Liver (tissue), 9 donors: ENCODE data around the gene MAGEF1. TPM values are rescaled to one million over a fixed set of nuclear protein-coding genes. Genes with fewer than 3 reads are reported as not detected.

Experiments used
- DNase-seq: peaks from one replicate; pipeline ENCODE4 v3.0.0-alpha.2; 2017; ENCODE audit warnings: low spot score
- H3K27ac ChIP-seq, 2 donors: one replicate each; pipeline ENCODE4 v1.7.0; 2013; ENCODE audit warnings: inconsistent platforms in 2 of 2, low read length in 2 of 2, control low read depth in 1 of 2, low read depth in 1 of 2, mild to moderate bottlenecking in 1 of 2
- H3K27me3 ChIP-seq, 4 donors: one replicate each; pipeline versions ENCODE4 v1.6.1 to v1.7.0; 2013; ENCODE audit warnings: low read length in 3 of 4, inconsistent platforms in 1 of 4, mild to moderate bottlenecking in 1 of 4, moderate library complexity in 1 of 4; ENCODE audit not compliant: control insufficient read depth in 4 of 4, insufficient read depth in 4 of 4
- H3K36me3 ChIP-seq, 4 donors: one replicate each; pipeline versions ENCODE4 v1.6.1 to v1.7.0; 2013; ENCODE audit warnings: low read length in 3 of 4, mild to moderate bottlenecking in 3 of 4, low read depth in 1 of 4, moderate library complexity in 1 of 4; ENCODE audit not compliant: control insufficient read depth in 4 of 4, insufficient read depth in 3 of 4
- H3K4me1 ChIP-seq, 4 donors: one replicate each; pipeline versions ENCODE4 v1.6.1 to v1.7.0; 2013; ENCODE audit warnings: low read length in 3 of 4, mild to moderate bottlenecking in 3 of 4, moderate library complexity in 1 of 4; ENCODE audit not compliant: control insufficient read depth in 4 of 4, insufficient read depth in 4 of 4
- H3K4me3 ChIP-seq, 3 donors: one replicate each; pipeline versions ENCODE4 v1.6.1 to v1.7.0; 2013; ENCODE audit warnings: low read length in 3 of 3, control low read depth in 1 of 3, low read depth in 1 of 3, mild to moderate bottlenecking in 1 of 3
- H3K9ac ChIP-seq, 2 donors: one replicate each; pipeline ENCODE4 v1.7.0; 2013; ENCODE audit warnings: low read length in 2 of 2, mild to moderate bottlenecking in 2 of 2, moderate library complexity in 2 of 2, control low read depth in 1 of 2, low read depth in 1 of 2
- H3K9me3 ChIP-seq, 4 donors: one replicate each; pipeline versions ENCODE4 v1.6.1 to v1.7.0; 2013; ENCODE audit warnings: low read length in 3 of 4; ENCODE audit not compliant: control insufficient read depth in 4 of 4
- EGR1 ChIP-seq, 2 donors: IDR thresholded peaks; 2 replicates each; pipeline ENCODE4 v1.6.1; 2016 to 2018; ENCODE audit warnings: antibody characterized with exemption in 2 of 2, low read depth in 2 of 2
- FOXA1 ChIP-seq: IDR thresholded peaks from 2 replicates; pipeline ENCODE4 v1.6.1; 2016; ENCODE audit warnings: antibody characterized with exemption
- FOXA2 ChIP-seq: IDR thresholded peaks from 2 replicates; pipeline ENCODE4 v1.6.1; 2016; ENCODE audit warnings: antibody characterized with exemption
- HNF4A ChIP-seq, 2 donors: conservative IDR thresholded peaks; 2 replicates each; pipeline ENCODE4 v1.6.1; 2016; ENCODE audit warnings: antibody characterized with exemption in 2 of 2, mild to moderate bottlenecking in 2 of 2
- HNF4G ChIP-seq: IDR thresholded peaks from 2 replicates; pipeline ENCODE4 v1.6.1; 2016; ENCODE audit warnings: antibody characterized with exemption
- JUND ChIP-seq, 2 donors: IDR thresholded peaks; 2 replicates each; pipeline ENCODE4 v1.6.1; 2016; ENCODE audit warnings: antibody characterized with exemption in 2 of 2
- NR2F2 ChIP-seq: IDR thresholded peaks from 2 replicates; pipeline ENCODE4 v1.6.1; 2016; ENCODE audit warnings: antibody characterized with exemption
- RAD21 ChIP-seq, 2 donors: IDR thresholded peaks; 2 replicates each; pipeline ENCODE4 v1.6.1; 2016; ENCODE audit warnings: antibody characterized with exemption in 2 of 2, mild to moderate bottlenecking in 2 of 2
- RXRA ChIP-seq, 2 donors: IDR thresholded peaks; 2 replicates each; pipeline ENCODE4 v1.6.1; 2017 to 2018; ENCODE audit warnings: antibody characterized with exemption in 2 of 2, mild to moderate bottlenecking in 1 of 2
- TAF1 ChIP-seq: conservative IDR thresholded peaks from 2 replicates; pipeline ENCODE4 v1.6.1; 2016; ENCODE audit warnings: antibody characterized with exemption, mild to moderate bottlenecking
- WGBS: extraction: QIAGEN DNeasy Blood & Tissue Kit; methylation state at CpG from one replicate; pipeline ENCODE4 v1.1.7; 2013; 5-methylcytosine and 5-hydroxymethylcytosine counted together
- polyA plus RNA-seq, 2 donors: library from polyadenylated mRNA; stranded (reverse) in 1 of 2; unstranded in 1 of 2; fragments of 200-250 nt in 1 of 2; fragments of >200 nt in 1 of 2; fragmentation: Nextera tagmentation in 1 of 2; extraction: Ambion mirVana in 1 of 2; gene quantifications; one replicate each; pipeline versions ENCODE4 v1.2.1 to v1.2.3, GENCODE V29; 2013 to 2015
- total RNA-seq, 2 donors: library from RNA; depleted of rRNA; stranded (reverse); fragments of >200 nt; gene quantifications; one replicate each; pipeline ENCODE4 v1.2.3, GENCODE V29; 2014
- TF ChIP-seq, protein P1 (sequence below): IDR thresholded peaks from 2 replicates; pipeline ENCODE4 v1.6.1; 2016; ENCODE audit warnings: antibody characterized with exemption
- TF ChIP-seq, protein P2 (sequence below): fragments of 150-350 bp; IDR thresholded peaks from 2 replicates; pipeline ENCODE4 v1.5.1; 2017; ENCODE audit warnings: improper control_type of control experiment, low read depth, low read length; ENCODE audit not compliant: missing input control
- TF ChIP-seq, protein P3 (sequence below): IDR thresholded peaks from 2 replicates; pipeline ENCODE4 v1.6.1; 2016; ENCODE audit warnings: antibody characterized with exemption
- TF ChIP-seq, protein P4 (sequence below): IDR thresholded peaks from 2 replicates; pipeline ENCODE4 v1.6.1; 2016; ENCODE audit warnings: antibody characterized with exemption, mild to moderate bottlenecking
- TF ChIP-seq, protein P5 (sequence below): IDR thresholded peaks from 2 replicates; pipeline ENCODE4 v1.6.1; 2016; ENCODE audit warnings: antibody characterized with exemption
- donor health status: healthy.
- donor health status: healthy.
- donor health status: healthy.
- donor health status: healthy.
- donor health status: healthy.

Gene MAGEF1
- total and polyA plus RNA-seq, 4 donors = 12.9 to 15.5 (median 14.3) TPM

DNA sequence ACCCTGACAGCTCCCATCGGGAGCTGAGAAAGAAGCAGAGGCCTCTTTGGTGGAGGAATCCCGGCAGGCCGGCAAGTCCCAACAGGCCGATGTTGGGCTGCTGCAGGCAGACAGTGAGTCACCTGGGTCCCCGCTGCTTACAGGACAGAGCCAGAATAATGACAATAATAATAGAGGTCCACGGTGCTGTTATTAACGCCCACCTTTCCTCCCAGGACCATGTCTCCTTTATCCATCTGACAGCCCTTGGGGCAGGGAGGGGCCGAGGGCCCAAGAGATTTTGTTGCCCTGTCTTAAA is 29.3 kb upstream of the MAGEF1 start:
- H3K9ac ChIP-seq = no peak overlapping the region
- H3K9me3 ChIP-seq = no peaks in the 10 kb centered on the region
- H3K27ac ChIP-seq = no peak overlapping the region
- H3K27me3 ChIP-seq = peaks cover 0 to 2% (median 0%) of the 10 kb centered on the region in 4 donors
- no peaks in the 10 kb centered on the region for H3K36me3 ChIP-seq
- no peaks in the 10 kb centered on the region for H3K4me1 ChIP-seq
- TF ChIP-seq, protein P1, sequence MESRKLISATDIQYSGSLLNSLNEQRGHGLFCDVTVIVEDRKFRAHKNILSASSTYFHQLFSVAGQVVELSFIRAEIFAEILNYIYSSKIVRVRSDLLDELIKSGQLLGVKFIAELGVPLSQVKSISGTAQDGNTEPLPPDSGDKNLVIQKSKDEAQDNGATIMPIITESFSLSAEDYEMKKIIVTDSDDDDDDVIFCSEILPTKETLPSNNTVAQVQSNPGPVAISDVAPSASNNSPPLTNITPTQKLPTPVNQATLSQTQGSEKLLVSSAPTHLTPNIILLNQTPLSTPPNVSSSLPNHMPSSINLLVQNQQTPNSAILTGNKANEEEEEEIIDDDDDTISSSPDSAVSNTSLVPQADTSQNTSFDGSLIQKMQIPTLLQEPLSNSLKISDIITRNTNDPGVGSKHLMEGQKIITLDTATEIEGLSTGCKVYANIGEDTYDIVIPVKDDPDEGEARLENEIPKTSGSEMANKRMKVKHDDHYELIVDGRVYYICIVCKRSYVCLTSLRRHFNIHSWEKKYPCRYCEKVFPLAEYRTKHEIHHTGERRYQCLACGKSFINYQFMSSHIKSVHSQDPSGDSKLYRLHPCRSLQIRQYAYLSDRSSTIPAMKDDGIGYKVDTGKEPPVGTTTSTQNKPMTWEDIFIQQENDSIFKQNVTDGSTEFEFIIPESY = no peak
- TF ChIP-seq JUND (IDR thresholded peaks at IDR 0.05) (no peak), TAF1 (no peak), FOXA1 (no peak), RAD21 (IDR thresholded peaks at IDR 0.05) (no peak), RXRA (IDR thresholded peaks at IDR 0.05) (no peak), HNF4G (no peak)
- TF ChIP-seq, protein P2, sequence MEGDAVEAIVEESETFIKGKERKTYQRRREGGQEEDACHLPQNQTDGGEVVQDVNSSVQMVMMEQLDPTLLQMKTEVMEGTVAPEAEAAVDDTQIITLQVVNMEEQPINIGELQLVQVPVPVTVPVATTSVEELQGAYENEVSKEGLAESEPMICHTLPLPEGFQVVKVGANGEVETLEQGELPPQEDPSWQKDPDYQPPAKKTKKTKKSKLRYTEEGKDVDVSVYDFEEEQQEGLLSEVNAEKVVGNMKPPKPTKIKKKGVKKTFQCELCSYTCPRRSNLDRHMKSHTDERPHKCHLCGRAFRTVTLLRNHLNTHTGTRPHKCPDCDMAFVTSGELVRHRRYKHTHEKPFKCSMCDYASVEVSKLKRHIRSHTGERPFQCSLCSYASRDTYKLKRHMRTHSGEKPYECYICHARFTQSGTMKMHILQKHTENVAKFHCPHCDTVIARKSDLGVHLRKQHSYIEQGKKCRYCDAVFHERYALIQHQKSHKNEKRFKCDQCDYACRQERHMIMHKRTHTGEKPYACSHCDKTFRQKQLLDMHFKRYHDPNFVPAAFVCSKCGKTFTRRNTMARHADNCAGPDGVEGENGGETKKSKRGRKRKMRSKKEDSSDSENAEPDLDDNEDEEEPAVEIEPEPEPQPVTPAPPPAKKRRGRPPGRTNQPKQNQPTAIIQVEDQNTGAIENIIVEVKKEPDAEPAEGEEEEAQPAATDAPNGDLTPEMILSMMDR = no peak
- 92% methylated on average over 8 of the region's 8 CpGs for WGBS
- DNase-seq = no peak
- no peak overlapping the region for H3K4me3 ChIP-seq

DNA sequence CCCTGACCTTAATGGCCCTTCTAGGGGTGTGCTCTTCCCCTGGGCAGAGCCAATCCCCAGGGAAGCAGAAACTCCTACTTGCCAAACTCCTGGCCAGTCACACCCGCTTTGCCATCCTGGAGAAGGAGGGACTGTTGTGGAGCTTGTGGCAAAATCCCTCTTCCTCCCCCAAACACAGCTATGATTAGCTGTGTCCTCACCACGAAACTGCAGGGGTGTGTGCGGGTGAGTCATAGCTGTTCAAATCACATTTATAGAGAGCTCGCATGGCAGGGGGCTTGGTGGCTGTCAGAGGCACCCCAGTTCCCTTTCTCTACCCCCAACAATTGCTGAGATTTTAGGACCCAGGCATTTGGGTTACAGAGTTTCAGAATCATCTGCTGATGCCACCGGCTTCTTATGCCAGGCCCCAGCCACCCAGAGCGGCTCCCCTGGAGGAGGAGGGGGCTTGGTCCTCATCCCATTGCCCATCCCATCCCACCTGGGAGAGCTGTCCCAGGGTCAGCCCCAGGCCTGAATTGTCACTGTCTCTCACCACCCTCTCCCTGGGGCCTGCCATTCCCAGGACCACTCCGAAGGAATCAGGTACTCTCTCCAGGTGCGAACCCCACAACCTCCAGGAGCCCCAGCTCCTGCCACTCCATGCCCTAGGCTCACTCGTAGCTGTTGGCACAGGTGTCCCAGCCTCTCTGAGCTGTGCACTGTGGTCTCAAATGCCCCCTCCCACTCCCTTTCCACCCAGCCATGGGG is 28.8 kb upstream of the MAGEF1 start:
- H3K27ac ChIP-seq = no peak overlapping the region
- TF ChIP-seq FOXA2 (no peak), HNF4G (no peak), HNF4A (conservative IDR thresholded peaks at IDR 0.05) (no peak)
- H3K36me3 ChIP-seq = no peaks in the 10 kb centered on the region
- 89% methylated on average over 9 of the region's 9 CpGs for WGBS
- H3K9me3 ChIP-seq = no peaks in the 10 kb centered on the region
- H3K9ac ChIP-seq = no peak overlapping the region
- H3K4me1 ChIP-seq = no peaks in the 10 kb centered on the region
- no peak overlapping the region for H3K4me3 ChIP-seq
- DNase-seq = no peak
- peaks cover 0 to 2% (median 0%) of the 10 kb centered on the region in 4 donors for H3K27me3 ChIP-seq

DNA sequence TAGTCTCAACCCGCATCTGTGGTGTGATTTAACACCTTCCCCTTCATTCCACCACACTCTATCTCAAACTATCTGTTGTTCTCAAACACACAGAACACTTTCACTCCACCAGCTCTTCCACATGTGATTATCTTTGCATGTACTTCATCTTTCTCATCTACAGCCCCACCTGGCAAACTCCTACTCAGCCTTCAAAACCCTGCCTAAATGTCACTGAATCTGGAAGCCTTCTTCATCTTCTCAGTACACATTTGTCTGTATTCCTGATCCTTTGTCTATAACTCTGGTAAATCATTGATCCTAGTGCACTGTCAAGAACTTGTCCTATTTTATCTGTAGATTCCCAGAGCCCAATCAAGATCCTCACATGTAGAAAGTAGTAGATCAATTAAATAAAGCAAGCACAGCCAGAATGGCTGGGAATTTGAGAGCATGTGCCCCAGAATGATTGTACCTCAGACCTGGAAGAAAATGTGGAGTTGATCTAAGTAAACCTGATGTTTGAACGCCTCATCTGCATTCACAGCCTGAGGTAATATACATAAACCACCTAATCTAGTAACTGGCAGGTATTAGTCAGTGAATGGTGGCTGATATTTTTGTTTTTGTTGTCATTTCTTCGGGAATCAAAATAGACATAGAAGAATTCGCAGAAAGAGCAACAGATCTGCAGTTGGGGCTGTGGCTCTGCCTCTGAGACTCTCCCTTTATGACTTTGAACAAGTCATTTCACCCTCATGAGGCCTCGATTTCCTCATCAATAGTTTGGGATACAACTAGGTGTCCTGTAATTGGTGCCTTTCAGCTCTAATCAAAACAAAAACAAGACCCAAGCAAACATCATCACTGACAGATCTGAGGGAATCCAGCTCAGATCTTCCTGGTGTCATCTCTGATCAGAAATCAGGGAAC is 28.0 kb upstream of the MAGEF1 start:
- 87% methylated on average over 5 of the region's 5 CpGs for WGBS
- DNase-seq = no peak
- TF ChIP-seq FOXA2 (no peak), RAD21 (IDR thresholded peaks at IDR 0.05) (no peak), HNF4G (no peak), RXRA (IDR thresholded peaks at IDR 0.05) (no peak), TAF1 (no peak), NR2F2 (no peak), EGR1 (IDR thresholded peaks at IDR 0.05; ENCODE audit: low read depth in 2 of 2) (no peak), JUND (IDR thresholded peaks at IDR 0.05) (no peak)
- TF ChIP-seq, protein P3, sequence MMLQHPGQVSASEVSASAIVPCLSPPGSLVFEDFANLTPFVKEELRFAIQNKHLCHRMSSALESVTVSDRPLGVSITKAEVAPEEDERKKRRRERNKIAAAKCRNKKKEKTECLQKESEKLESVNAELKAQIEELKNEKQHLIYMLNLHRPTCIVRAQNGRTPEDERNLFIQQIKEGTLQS = no peak
- TF ChIP-seq, protein P4, sequence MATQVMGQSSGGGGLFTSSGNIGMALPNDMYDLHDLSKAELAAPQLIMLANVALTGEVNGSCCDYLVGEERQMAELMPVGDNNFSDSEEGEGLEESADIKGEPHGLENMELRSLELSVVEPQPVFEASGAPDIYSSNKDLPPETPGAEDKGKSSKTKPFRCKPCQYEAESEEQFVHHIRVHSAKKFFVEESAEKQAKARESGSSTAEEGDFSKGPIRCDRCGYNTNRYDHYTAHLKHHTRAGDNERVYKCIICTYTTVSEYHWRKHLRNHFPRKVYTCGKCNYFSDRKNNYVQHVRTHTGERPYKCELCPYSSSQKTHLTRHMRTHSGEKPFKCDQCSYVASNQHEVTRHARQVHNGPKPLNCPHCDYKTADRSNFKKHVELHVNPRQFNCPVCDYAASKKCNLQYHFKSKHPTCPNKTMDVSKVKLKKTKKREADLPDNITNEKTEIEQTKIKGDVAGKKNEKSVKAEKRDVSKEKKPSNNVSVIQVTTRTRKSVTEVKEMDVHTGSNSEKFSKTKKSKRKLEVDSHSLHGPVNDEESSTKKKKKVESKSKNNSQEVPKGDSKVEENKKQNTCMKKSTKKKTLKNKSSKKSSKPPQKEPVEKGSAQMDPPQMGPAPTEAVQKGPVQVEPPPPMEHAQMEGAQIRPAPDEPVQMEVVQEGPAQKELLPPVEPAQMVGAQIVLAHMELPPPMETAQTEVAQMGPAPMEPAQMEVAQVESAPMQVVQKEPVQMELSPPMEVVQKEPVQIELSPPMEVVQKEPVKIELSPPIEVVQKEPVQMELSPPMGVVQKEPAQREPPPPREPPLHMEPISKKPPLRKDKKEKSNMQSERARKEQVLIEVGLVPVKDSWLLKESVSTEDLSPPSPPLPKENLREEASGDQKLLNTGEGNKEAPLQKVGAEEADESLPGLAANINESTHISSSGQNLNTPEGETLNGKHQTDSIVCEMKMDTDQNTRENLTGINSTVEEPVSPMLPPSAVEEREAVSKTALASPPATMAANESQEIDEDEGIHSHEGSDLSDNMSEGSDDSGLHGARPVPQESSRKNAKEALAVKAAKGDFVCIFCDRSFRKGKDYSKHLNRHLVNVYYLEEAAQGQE = no peak
- TF ChIP-seq, protein P5, sequence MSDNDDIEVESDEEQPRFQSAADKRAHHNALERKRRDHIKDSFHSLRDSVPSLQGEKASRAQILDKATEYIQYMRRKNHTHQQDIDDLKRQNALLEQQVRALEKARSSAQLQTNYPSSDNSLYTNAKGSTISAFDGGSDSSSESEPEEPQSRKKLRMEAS = no peak
- TF ChIP-seq, protein P1 = no peak

More for the DNA sequence above, 28.0 kb upstream of the MAGEF1 start:
- H3K9ac ChIP-seq = no peak overlapping the region
- no peak overlapping the region for H3K4me3 ChIP-seq
- no peaks in the 10 kb centered on the region for H3K9me3 ChIP-seq
- H3K36me3 ChIP-seq = no peaks in the 10 kb centered on the region
- H3K4me1 ChIP-seq = no peaks in the 10 kb centered on the region
- peaks cover 0 to 2% (median 0%) of the 10 kb centered on the region in 4 donors for H3K27me3 ChIP-seq
- no peak overlapping the region for H3K27ac ChIP-seq
